ENCODE data around the gene PVALEF. TPM values are rescaled to one million over a fixed set of nuclear protein-coding genes. Genes with fewer than 3 reads are reported as not detected.

PVALEF gene
- total RNA-seq (2014; rRNA removed; shearing (Covaris generic)): not detected in 2 replicates

DNA sequence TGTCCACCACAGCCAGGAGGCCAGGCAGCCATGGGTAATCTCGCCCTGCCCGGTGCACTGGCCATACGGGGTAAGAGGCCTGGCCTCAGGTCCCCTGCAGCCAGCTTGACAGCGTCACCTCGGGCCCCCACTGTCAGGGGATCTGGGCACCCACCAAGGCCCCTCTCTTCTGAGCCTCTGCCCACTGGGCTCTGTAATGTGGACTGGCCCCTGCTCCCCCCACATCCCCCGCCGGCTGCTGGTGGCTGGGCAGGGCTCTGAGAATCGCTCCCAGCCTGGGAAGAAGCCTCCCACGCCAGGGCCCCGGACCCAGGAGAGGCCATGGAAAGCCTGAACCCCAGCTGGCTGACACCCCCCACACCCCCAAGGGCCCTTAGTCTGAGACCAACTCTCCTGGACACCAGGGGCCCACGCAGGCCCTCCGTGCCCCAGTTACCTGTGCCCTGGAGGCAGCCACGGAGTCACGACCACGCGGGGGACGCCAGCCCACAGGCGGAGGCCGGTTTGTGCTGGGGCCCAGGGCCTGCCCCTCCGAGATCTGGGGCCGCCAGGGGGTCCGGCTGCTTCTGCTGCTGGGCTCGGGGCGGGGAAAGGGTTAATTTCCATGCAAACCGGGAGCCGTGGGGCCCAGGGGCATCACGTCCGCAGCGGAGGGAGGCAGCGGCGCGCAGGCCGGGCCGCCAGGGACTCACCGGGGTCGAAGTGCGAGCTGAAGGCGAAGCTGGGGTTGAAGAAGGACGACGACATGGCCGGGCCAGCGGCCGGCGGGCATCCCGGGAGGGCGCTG is at the start of gene PVALEF:
Gene PVALEF (plus strand): TSS at position 262 of the 787 bp plus-strand sequence. CDS start 15,720 bp downstream, outside the sequence.
- no peak for DNase-seq (ENCODE audit: low spot score)

DNA sequence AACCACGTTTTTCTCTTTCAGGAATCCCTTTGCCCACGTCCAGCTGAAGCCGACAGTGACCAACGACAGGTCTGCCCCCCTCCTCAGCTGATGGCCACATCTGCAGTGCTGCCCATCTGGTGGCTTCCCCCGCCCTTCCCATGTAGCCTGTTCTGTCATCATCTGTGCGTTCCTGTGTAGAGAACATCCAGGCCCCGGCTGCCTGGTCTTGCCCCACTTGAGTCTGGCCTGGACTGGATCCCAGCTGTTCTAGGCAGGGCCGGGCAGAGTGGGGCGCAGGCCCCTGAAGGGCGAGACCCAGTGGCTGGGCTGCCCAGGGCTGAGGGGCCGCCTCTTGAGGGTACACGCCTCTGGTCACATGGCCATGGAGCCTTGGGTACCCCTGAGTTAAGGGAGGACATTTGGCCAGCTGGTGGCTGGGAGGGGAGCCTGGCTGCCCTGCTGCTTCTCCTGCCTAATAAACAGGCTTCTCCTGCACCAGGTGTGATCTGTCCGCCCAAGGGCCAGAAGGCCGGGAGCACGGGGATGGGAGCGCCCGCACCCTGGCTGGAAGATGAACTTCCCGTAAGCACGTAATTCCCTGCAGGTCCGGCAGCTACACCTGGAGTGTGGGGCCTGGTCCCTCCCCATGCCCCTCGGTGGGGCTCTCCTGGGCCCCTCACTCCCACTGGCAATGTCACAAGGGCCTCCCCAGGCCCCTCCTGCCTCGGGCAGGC is 49.4 kb upstream of the PVALEF start:
- DNase-seq (ENCODE audit: low spot score): no peak

DNA sequence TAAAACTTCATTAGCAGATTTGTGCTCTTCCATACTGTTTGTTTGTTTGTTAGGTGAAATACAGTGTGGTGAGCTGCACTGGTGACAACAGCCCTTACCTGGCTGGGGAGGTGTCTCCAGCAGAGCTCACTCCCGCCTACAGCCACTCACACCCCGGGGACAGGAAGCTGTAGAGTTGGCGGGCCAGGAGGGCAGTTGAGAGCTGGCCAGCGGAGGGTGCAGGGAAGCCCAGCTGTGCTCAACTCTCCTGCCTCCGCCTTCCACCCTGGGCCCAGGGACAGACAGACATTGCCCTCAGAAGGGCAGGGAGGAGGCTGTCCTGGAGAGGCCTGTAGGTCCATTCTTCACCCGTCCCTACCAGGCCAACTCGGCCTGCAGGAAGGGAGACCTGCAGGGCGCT is 48.6 kb upstream of the PVALEF start:
- DNase-seq (ENCODE audit: low spot score): no peak

DNA sequence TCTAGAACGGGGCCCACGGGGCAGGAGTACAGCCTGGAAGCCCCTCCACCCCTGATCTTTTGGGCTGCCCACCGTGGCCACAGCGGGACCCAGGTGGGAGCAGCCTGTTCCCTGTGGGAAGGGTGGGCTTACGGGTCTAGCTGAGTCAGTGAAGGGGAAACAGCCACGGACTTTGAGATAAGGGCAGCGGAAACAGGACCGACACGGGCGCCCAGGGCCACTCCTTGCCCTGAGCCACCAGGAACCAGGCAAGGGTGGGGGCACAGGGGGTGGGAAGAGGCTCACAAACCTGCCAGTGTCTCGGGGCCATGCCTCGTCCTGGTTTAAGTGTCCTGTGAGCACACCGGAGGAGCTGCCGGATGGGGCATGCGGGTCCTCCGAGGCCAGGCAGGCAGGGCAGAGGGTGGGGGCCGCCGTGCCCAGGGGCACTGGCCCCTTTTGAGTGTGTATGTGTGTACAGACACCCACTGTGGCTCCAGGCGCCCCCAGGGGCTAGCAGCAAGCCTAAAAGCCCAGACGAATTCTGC is 47.6 kb upstream of the PVALEF start:
- DNase-seq (ENCODE audit: low spot score): no peak

DNA sequence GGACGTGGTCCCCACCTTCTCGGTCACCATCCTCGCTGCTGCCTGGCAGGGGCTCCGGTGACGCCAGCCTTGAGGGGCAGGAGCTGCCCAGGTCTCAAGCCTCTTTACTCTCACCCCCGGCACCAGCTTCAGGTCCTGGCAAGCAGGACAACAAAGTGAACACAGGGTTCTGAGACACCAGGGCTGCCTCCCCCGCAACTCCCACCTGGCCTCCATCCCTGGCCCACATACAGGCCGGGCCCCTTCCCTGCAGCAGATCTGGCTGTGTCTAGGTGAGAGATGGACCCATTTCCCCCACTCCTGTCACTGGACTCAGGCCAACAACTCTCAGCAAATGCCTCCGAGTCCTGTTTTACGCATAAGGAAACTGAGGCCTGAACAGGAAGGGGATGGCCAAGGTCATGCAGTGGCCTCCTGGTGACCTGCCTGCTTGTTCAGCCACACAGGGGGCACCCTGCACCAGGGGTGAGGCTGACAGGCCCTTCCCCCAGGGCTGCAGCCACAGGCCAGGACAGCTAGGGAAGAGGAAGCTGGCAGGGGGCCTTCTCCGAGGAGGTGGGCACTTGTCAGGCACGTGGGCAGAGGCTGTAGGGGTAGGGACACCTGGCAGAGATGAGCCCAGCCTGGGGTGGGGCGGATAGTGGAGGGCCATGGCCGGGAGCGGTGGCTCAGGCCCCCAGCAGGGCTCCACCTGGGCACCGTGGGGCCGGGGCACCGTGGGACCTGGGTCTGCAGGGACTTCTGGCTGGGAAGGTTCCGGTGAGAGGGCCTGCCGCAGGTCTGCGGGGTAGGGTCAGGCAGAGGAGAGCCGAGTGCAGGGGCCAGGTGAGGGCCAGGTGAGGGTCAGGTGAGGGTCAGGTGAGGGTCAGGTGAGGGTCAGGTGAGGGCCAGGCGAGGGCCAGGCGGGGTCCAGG is 46.7 kb upstream of the PVALEF start:
- DNase-seq (ENCODE audit: low spot score): no peak

DNA sequence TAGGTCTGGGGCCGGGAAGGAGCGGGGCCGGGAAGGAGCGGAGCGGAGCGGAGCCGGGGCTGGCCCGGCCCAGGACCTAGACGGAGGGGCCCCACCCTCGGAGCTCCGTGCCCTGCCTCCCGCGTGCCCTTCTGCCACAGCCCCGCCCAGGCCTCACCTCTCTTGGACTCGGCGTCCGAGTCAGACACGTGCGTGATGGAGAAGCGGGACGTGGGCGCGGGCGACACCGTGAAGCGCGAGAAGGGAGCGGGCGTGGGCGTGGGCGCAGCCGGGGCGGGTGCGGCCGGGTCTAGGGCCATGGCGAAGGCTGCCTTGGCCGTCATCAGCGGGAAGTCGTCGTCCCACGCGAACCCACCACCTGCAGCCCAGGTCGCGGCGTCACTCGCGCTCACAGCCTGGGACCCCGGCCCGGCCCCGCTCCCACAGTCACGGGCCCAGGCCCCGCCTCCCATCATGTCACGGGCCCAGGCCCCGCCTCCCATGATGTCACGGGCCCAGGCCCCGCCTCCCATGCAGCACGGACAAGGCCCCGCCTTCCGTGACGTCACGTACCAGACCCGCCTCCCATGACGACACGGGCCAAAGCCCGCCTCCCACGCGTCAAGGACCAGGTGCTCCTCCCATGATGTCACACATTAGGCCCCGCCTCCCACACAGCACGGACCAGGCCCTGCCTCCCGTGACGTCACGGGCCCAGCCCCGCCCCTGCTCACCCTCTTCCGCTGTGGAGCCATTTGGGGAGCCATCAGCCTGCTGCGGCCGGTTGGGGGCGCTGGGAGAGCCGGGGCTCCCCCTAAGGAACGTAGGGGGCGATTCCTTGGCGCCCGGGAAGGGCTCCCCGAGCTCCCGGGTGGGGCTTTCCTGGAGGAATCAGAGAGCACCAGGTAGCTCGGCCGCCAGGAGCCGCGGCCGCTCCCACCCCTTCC is 45.8 kb upstream of the PVALEF start:
- peak; percentile 78 for DNase-seq (ENCODE audit: low spot score)

DNA sequence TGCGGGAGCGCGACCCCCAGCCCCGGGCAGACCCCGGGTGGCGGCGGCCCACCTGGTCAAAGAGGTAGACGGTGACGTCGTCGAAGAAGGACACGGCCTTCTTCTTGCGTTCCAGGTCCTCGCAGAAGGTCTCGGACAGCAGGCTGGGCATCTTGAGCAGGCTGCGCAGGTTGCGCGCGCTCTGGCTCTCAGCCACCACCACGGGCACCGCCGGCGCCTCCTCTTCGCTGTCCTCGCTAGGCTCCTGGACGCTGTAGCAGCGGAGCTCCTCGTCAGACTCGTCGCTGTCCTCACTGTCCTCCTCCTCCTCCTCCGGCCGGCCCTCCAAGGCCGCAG is 45.2 kb upstream of the PVALEF start:
- no peak for DNase-seq (ENCODE audit: low spot score)

DNA sequence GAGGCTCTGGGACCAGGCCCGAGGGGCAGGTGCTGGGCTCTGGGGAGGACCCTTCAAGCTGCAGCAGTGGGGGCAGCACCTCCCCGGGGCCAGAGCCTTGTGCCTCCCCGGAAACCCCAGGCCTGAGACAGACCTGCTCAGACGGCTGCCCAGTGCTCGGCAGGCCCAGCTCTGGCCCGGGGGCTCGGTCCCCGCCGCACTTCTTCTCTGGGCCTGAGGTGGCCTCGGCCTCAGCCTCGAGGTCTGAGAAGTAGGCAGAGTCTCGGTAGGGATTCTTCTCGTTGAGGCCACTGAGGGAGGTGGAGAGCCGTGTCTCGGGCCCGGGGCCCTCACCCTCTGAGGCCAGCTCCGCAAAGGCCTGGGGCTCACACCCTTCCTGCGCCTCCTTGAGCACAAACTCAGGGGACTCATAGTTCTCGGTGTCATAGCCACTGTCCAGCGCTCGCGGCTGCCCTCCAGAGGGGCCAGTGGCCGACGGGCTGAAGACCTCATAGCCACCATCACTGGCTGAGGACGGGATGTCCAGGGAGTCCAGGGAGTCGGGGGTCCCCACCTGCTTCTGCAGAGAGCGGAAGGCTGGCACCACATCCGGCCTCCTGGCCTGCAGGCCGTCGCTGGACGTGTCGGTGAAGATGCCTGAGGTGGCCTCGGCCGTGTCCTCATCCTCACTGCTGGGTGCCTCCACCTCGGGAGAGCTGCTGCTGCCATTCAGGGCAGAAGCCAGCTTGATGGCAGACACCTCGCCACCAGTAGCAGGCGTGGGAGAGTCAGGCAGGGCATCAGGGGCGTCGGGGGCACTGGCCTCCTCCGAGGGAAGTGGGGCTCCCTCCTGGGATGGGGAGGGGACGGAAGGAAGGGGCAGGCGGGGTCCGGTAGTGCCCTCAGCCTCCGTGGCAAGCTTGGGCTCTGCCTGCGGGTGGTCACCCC is 44.3 kb upstream of the PVALEF start:
- no peak for DNase-seq (ENCODE audit: low spot score)

DNA sequence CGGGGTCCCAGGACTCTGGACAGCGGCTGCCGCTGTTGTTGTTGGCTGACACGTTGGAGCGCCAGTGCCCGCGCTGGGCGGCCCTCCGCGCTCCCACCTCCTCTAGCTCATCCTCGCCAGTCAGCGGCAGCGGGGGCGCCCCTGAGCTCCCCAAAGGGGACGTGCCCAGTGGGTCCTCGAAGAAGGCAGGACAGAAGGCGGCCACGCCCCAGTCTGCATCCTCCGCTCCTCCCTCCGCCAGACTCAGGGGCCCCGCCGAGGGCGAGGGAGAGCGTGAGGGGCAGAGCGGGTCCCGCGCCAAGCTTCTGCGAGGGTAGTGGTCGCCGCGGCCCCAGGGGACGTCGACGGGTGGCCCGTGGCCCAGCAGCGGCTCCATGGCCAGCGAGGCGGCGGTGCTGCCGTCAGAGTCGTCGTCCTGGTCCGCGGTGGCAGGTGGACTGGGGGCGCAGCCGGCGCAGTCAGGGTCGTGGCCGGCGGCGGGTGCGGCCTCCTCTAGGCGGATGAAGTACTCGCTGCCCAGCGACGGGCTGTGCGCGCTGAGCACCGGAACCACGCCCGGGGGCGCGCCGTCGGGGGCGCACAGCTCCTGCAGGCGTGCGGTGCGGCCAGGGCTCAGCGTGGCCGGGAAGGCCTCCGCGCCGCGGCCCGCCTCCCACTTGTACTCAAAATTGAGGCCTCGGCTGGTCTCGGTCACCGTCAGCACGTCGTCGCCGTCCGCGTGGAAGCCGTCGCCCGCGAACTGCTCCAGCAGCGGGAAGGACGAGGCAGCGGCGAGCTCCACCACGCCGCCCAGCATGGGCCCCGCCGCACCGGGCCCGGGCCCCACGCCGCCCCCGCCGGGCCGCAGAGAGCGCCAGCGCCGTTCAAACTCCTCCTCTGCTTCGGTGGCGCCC is 43.2 kb upstream of the PVALEF start:
- DNase-seq (ENCODE audit: low spot score): no peak

DNA sequence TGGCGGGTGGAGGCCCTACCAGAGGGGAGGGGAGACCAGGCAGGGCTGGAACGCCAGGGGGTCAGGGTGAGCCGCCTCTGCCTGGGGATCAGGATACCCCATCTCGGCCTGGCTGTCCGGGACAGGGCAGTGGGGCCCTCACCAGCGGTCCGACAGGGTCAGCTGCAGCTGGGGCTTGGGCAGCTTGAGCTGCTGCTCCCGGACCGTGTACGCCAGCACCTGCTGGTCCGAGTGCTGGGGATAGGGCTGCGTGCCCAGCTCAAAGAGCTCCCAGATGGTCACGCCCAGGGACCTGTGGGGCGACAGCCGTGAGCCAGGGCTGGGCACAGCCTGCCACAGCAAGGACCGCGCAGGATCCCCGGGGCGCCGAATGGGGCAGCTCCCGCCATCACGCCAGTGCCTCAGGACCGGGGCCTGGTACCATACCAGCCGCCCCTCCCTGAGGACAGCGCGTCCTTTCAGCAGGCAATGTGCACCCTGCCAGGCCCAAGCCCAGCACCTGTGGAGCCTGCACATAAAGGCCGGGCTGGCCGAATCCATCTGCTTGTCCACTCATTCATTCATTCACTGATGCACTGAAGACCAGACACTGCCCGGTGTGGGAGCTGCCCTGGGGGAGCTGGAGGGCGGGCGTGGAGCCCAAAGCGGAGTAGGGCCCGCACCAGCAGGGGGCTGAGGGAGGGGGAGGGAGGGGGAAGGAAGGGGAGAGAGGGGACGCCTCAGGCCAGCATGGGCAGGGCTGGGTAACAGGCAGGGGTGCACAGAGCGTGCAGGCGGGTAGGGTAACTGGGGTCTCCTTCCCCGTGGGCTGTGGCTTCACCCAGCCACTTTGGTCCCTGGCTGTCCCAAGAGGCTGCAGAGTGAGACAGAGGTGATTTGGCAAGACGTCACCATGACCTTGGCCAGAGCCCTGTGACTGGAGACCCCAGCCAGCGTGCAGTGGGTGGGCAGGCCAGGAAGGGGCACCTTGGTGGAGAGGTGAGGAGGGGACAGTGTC is 42.0 kb upstream of the PVALEF start:
- no peak for DNase-seq (ENCODE audit: low spot score)

DNA sequence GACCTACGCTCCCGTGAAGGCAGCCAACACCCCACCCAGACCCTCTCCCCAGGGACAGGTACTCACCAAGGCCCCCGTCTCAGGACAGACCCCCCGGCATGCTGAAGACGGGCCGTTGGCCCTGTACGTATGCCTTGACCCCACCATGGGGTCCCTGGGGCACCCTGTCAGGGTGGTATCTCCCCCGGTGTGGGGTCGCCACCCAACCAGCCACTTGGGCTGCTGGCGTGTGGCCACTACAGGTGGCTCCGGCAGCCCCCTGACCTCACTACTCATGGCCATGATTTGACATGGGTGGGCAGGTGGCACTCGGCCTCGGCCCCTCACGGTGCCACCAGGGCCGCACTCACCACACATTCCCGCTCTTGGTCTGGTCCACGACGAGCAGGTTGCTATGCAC is 40.9 kb upstream of the PVALEF start:
- DNase-seq (ENCODE audit: low spot score): no peak

DNA sequence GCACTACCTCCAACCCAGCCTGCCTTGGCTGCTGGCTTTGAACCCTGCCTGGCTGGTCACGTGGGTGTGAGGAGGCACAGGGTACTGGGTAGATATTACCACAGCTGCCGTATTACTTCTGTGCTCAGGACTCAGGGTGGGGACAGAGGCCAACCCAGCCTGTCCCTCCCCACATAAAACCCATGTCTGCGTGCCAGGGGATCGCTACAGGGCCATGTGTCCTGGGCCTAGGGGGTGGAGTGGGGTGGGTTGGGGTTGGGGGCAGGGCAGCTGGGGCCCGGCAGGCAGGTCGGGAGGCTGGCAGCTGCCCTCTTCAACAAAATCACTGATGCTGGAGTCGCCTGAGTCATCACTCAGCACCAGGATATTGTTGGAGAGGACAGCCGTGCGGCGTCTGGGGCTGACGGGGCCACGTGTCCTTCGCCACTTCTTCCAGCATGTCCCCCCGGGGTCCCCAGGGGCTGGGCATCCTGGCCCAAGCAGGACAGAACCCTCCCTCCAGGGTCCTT is 39.7 kb upstream of the PVALEF start:
- peak; percentile 44 for DNase-seq (ENCODE audit: low spot score)

DNA sequence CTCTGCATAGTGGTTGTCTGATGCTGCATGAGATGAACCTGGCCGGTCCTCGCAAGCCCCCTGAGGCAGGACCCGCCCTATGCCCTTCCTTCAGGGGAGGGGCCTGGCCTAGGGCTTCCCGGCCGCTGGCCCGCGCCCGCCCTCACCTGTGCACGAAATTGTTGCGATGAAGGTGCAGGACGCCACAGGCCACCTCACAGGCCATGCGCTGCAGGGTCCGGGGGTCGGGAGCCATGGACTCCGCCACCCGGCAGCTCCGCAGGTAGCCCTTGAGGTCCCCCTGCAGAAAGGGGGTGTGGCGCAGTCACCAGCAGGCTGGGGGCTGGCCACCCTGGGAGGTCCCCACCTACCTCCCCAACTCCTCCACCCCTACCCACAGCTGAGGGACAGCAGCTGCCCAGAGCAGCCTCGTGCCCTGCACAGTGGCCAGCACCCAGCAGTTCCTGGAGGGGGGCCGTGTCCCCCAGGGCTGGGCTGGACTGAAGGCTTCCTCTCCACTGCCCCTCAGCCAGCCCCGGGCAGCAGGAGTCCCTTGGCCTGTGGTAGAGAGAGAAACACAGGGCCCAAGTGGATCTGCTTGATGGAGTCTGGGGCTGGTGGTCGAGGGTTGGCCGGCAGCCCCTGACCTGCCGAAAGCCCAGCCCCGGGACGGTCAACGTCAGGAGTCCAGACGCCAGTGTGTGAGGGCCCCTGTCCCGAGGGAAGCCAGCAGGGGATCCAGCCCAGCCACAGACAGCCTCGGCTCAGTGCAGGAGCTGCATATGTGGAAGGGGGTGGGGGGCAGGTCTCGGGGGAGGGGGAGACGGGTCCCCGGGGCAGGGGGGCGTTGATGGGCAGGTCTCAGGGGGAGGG is 38.8 kb upstream of the PVALEF start:
- DNase-seq (ENCODE audit: low spot score): no peak

DNA sequence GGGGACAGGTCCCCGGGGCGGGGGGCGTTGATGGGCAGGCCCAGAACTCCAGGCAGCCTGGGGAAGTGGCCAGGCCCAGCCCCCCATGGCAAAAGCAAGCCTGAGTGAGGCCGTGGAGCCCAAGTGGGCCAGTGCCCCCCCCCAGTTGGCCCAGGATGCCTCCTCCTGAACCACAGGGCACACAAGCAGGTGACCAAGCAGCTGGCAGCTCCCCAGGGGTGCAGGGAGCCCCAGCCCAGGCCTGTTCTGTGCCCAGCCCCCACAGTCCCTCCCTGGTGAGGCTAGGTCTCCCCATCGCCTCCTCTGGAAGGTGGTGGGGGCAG is 38.2 kb upstream of the PVALEF start:
- DNase-seq (ENCODE audit: low spot score): no peak

DNA sequence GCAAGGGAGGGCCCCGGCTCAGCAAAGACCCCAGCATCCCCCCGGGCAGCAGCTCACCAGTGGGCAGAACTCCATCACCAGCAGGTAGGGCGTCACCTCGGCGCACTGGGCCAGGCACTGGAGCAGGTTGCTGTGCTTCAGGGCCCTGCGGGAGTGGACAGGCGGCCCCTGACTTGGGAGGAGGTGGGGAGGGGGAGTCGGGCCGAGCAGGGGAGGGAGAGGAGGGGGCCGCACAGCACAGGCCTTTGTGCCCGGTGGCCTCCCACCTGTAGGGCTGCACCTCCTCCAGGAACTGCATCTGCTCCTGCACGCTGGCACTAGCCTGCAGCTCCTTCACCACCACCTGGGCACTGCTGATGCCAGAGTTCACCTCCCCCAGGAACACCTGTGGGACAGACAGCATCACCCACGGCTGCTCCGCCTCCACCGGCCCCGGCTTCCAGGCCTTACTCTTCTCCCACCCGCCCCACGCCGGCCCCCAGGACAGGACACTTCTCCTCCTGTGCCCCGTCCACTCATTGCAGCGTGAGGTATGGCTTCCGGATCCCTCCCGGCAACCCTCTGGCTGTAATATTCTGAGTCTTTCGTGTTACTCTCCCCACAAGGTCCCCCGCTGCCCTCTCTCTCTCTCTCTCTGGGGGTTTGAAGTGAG is 37.7 kb upstream of the PVALEF start:
- no peak for DNase-seq (ENCODE audit: low spot score)

DNA sequence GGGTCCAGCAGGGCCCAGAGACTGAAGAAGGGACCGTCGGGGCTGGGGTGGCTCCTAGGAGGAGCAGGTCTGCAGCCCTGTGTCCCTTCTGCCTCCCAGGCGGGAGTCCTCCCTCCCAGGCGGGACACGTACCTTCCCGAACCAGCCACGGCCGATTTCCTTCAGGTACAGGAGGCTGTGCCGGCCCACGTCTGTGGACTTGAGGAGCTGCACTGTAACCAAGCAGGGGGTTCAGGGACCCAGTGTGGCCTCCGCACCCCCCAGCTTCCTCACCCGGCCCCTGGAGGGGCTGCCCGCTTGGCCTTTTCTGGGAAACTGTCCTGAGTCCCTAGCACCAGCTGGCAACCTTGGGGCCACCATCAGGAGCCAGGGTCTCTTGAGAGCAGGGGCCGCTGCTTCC is 37.0 kb upstream of the PVALEF start:
- no peak for DNase-seq (ENCODE audit: low spot score)
